K562 (cell line): ENCODE data around the gene AKAP12. TPM values are rescaled to one million over a fixed set of nuclear protein-coding genes. Genes with fewer than 3 reads are reported as not detected.

Source experiments
- ADNP ChIP-seq: fragments of 200-800 bp; sonication (Bioruptor generic); IDR thresholded peaks from 2 replicates; pipeline ENCODE4 v1.6.1; 2016; ENCODE audit warnings: missing genetic modification characterization, missing compliant biosample characterization
- CCNT2 ChIP-seq: IDR thresholded peaks from 2 replicates; pipeline ENCODE4 v1.6.1; 2011; ENCODE audit warnings: borderline replicate concordance, low read depth, mild to moderate bottlenecking, moderate library complexity, mixed read lengths, low read length; ENCODE audit not compliant: insufficient read length; ENCODE audit errors: extremely low read depth
- CUX1 ChIP-seq: fragments of 200-800 bp; sonication (Bioruptor generic); IDR thresholded peaks from 2 replicates; pipeline ENCODE4 v1.6.1; 2016; ENCODE audit warnings: missing genetic modification characterization, missing compliant biosample characterization
- HMG20A ChIP-seq: fragments of 450-650 bp; formaldehyde crosslinking; conservative IDR thresholded peaks from 2 replicates; pipeline ENCODE4 v1.4.0; 2020; ENCODE audit warnings: mild to moderate bottlenecking, mixed read lengths
- HMGXB4 ChIP-seq: sonication (generic); formaldehyde crosslinking; IDR thresholded peaks from 2 replicates; pipeline ENCODE4 v1.8.1; 2023; ENCODE audit warnings: mild to moderate bottlenecking, missing genetic modification reagents
- MBD1 ChIP-seq: fragments of 250-450 bp; sonication (Bioruptor Pico); IDR thresholded peaks from 2 replicates; pipeline ENCODE4 v1.8.0; 2022; ENCODE audit warnings: inconsistent platforms
- MITF ChIP-seq: IDR thresholded peaks from 2 replicates; pipeline ENCODE4 v1.6.1; 2014; ENCODE audit warnings: antibody characterized with exemption
- PHF21A ChIP-seq: fragments of 450-650 bp; IDR thresholded peaks from 2 replicates; pipeline ENCODE4 v1.6.1; 2017; ENCODE audit warnings: low read depth, borderline replicate concordance
- SIN3A ChIP-seq, 2 experiments: fragments of 150-350 bp in 1 of 2; IDR thresholded peaks; 2 replicates each; pipeline ENCODE4 v1.6.1; 2011 to 2016; ENCODE audit warnings: borderline replicate concordance in 2 of 2, low read depth in 2 of 2, low read length in 2 of 2, mild to moderate bottlenecking in 2 of 2, moderate library complexity in 2 of 2; ENCODE audit not compliant: control insufficient read depth in 1 of 2
- SMARCA4 ChIP-seq: fragments of 450-650 bp; IDR thresholded peaks from 2 replicates; pipeline ENCODE4 v1.6.1; 2016
- ZEB2 ChIP-seq: fragments of 450-650 bp; IDR thresholded peaks from 2 replicates; pipeline ENCODE4 v1.6.1; 2016
- ZFP1 ChIP-seq: fragments of 450-650 bp; formaldehyde crosslinking; IDR thresholded peaks from 2 replicates; pipeline ENCODE4 v1.4.0; 2020; ENCODE audit warnings: mild to moderate bottlenecking, mixed read lengths
- ZFP36 ChIP-seq: fragments of 150-350 bp; IDR thresholded peaks from 2 replicates; pipeline ENCODE4 v1.6.1; 2018; ENCODE audit warnings: low read length, low read depth; ENCODE audit not compliant: partially characterized antibody
- ZNF175 ChIP-seq: fragments of 200-800 bp; sonication (Bioruptor generic); IDR thresholded peaks from 2 replicates; pipeline ENCODE4 v1.6.1; 2016; ENCODE audit warnings: low read depth, mild to moderate bottlenecking, missing genetic modification characterization, missing compliant biosample characterization
- ZNF282 ChIP-seq: sonication (generic); formaldehyde crosslinking; IDR thresholded peaks from 2 replicates; pipeline ENCODE4 v1.8.1; 2023; ENCODE audit warnings: missing genetic modification reagents
- polyA plus RNA-seq, 8 experiments: library from polyadenylated mRNA; depleted of rRNA in 4 of 8; stranded (reverse) in 5 of 8; unstranded in 3 of 8; fragments of >200 nt; fragmentation: Nextera tagmentation in 2 of 8; fragmentation: Illumina TruSeq in 1 of 8; extraction: Ambion mirVana in 2 of 8; extraction: Trizol in 1 of 8; gene quantifications; 2 replicates each; pipeline versions ENCODE4 v1.2.1 to v1.2.3, GENCODE V29; 2011 to 2014; ENCODE audit warnings: inconsistent platforms in 1 of 8, missing spikeins in 1 of 8
- total RNA-seq, 7 experiments: library from RNA; depleted of rRNA in 6 of 7; stranded (reverse); fragments of >200 nt in 6 of 7; fragmentation: Illumina TruSeq in 2 of 7; extraction: Trizol in 2 of 7; gene quantifications; 2 replicates each; pipeline versions ENCODE4 v1.2.1 to v1.2.3, GENCODE V29; 2011 to 2021; ENCODE audit warnings: low replicate concordance in 1 of 7

Gene AKAP12
- total and polyA plus RNA-seq, 9 of the 15 experiments (the other 6 are each of a cell fraction or from before 2014, with no cell fraction given), result 0.08 to 2.0 (median 0.62) TPM

- 0 out of 2 replicates have a peak, but pooled peaks have one; percentile 78 for TF ChIP-seq HMGXB4 (CRISPR knock-in tag)
- TF ChIP-seq ZNF282 (CRISPR knock-in tag), result no peak
- no peak for TF ChIP-seq CUX1
- no peak for TF ChIP-seq MBD1 (CRISPR knock-in tag)
- TF ChIP-seq SMARCA4, result no peak
- no peak for TF ChIP-seq MITF
- no peak for TF ChIP-seq PHF21A
- TF ChIP-seq ZFP1, result no peak; the same call in 1 of the 2 replicates
- no peak for TF ChIP-seq ZEB2
- no peak for TF ChIP-seq ADNP (tag)
- TF ChIP-seq HMG20A (CRISPR knock-in tag), result no peak
- no peak for TF ChIP-seq ZNF175 (CRISPR knock-in tag)
- no peak for TF ChIP-seq CCNT2
- peak in 1 of 2 experiments; percentile 83; a peak in 1 of 4 replicates for TF ChIP-seq SIN3A (IDR thresholded peaks at IDR 0.05; ENCODE audit: borderline replicate concordance in 2 of 2, control insufficient read depth in 1 of 2, low read depth in 2 of 2, low read length in 2 of 2)
- TF ChIP-seq ZFP36, result no peak
These were observed 150.0 kb downstream of the AKAP12 start (continued) for GRCh38 chr6:151389618-151390275.
